ENCODE measurements around the gene CRYZL1. TPM values are rescaled to one million over a fixed set of nuclear protein-coding genes. Genes with fewer than 3 reads are reported as not detected.

Gene CRYZL1
- polyA plus RNA-seq, 1 experiment = 58.4 TPM

DNA sequence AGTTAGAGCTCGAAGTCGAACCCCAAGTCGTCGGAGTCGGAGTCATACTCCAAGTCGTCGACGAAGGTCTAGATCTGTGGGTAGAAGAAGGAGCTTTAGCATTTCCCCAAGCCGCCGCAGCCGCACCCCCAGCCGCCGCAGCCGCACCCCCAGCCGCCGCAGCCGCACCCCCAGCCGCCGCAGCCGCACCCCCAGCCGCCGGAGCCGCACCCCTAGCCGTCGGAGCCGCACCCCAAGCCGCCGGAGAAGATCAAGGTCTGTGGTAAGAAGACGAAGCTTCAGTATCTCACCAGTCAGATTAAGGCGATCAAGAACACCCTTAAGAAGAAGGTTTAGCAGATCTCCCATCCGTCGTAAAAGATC, 86.6 kb downstream of the CRYZL1 start:
- ChIA-PET POLR2A (no interaction called here), CTCF (interaction anchor here (2.4 kb wide), 1 partner anchor 51 kb away, joined by 9 read pairs; no protein-coding TSS in a partner anchor)

GRCh38 chr21:33554236-33554981, 87.1 kb downstream of the CRYZL1 start:
- Histone ChIP-seq H3K27me3 (ENCODE audit: control insufficient read depth, insufficient read depth, low read length) (no peaks in the 10 kb centered on the region), H3K27ac (ENCODE audit: low read depth, low read length) (no peak overlapping the region), H3K9me3 (ENCODE audit: control insufficient read depth, insufficient read depth, low read length) (peaks cover 10% of the 10 kb centered on the region), H3K4me3 (ENCODE audit: low read depth, low read length) (no peak overlapping the region)
- no peak for TF ChIP-seq CTCF (IDR thresholded peaks at IDR 0.05; ENCODE audit: low read depth, low read length)
- no peak for DNase-seq (ENCODE audit: low read depth, low spot score)
- POLR2A ChIA-PET = no interaction called here
- CTCF ChIA-PET = interaction anchor here (0.5 kb wide), 1 partner anchor 39 kb away, joined by 3 read pairs; no protein-coding TSS in a partner anchor

More for the DNA sequence above, 86.6 kb downstream of the CRYZL1 start:
- Histone ChIP-seq H3K27ac (ENCODE audit: low read depth, low read length) (no peak overlapping the region), H3K4me3 (ENCODE audit: low read depth, low read length) (no peak overlapping the region), H3K27me3 (ENCODE audit: control insufficient read depth, insufficient read depth, low read length) (no peaks in the 10 kb centered on the region), H3K9me3 (ENCODE audit: control insufficient read depth, insufficient read depth, low read length) (peaks cover 10% of the 10 kb centered on the region)
- DNase-seq (ENCODE audit: low read depth, low spot score) = no peak
- TF ChIP-seq CTCF (IDR thresholded peaks at IDR 0.05; ENCODE audit: low read depth, low read length) = no peak

DNA sequence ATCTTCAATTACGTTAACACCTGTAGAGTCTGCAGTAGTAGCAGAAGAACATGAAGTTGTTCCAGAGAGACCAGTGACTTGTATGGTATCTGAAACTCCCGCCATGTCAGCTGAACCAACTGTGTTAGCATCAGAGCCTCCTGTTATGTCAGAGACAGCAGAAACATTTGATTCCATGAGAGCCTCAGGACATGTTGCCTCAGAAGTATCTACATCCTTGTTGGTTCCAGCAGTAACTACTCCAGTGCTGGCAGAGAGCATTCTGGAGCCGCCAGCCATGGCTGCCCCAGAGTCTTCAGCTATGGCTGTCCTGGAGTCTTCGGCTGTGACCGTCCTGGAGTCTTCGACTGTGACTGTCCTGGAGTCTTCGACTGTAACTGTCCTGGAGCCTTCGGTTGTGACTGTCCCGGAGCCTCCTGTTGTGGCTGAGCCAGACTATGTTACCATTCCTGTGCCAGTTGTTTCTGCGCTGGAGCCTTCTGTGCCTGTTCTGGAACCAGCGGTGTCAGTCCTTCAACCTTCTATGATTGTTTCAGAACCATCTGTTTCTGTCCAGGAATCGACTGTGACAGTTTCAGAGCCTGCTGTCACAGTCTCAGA, 88.4 kb downstream of the CRYZL1 start:
- no peak for TF ChIP-seq CTCF (IDR thresholded peaks at IDR 0.05; ENCODE audit: low read depth, low read length)
- DNase-seq (ENCODE audit: low read depth, low spot score) = no peak
- CTCF ChIA-PET = no interaction called here

DNA sequence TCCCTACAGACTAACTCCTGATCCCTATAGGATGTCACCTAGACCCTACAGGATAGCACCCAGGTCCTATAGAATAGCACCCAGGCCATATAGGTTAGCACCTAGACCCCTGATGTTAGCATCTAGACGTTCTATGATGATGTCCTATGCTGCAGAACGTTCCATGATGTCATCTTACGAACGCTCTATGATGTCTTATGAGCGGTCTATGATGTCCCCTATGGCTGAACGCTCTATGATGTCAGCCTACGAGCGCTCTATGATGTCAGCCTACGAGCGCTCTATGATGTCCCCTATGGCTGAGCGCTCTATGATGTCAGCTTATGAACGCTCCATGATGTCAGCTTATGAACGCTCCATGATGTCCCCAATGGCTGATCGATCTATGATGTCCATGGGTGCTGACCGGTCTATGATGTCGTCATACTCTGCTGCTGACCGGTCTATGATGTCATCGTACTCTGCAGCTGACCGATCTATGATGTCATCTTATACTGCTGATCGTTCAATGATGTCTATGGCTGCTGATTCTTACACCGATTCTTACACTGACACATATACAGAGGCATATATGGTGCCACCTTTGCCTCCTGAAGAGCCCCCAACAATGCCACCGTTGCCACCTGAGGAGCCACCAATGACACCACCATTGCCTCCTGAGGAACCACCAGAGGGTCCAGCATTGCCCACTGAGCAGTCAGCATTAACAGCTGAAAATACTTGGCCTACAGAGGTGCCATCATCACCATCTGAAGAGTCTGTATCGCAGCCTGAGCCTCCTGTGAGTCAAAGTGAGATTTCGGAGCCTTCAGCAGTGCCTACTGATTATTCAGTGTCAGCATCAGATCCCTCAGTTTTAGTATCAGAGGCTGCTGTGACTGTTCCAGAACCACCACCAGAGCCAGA, 89.2 kb downstream of the CRYZL1 start:
- H3K27ac ChIP-seq (ENCODE audit: low read depth, low read length) = no peak overlapping the region

More for the DNA sequence above, 88.4 kb downstream of the CRYZL1 start:
- H3K27ac ChIP-seq (ENCODE audit: low read depth, low read length) = no peak overlapping the region
- peaks cover 10% of the 10 kb centered on the region for H3K9me3 ChIP-seq (ENCODE audit: control insufficient read depth, insufficient read depth, low read length)
- POLR2A ChIA-PET = no interaction called here
- H3K27me3 ChIP-seq (ENCODE audit: control insufficient read depth, insufficient read depth, low read length) = no peaks in the 10 kb centered on the region
- H3K4me3 ChIP-seq (ENCODE audit: low read depth, low read length) = no peak overlapping the region

More for the DNA sequence above, 89.2 kb downstream of the CRYZL1 start:
- TF ChIP-seq CTCF (IDR thresholded peaks at IDR 0.05; ENCODE audit: low read depth, low read length) = no peak
- no peak for DNase-seq (ENCODE audit: low read depth, low spot score)
- Histone ChIP-seq H3K27me3 (ENCODE audit: control insufficient read depth, insufficient read depth, low read length) (no peaks in the 10 kb centered on the region), H3K9me3 (ENCODE audit: control insufficient read depth, insufficient read depth, low read length) (peaks cover 10% of the 10 kb centered on the region), H3K4me3 (ENCODE audit: low read depth, low read length) (no peak overlapping the region)
- ChIA-PET POLR2A (interaction anchor here (0.7 to 1.1 kb wide), 2 partner anchors 9 to 34 kb away, joined by 3 read pairs; partner anchors contain the start of gene SON), CTCF (interaction anchor here (1.1 kb wide), 1 partner anchor 53 kb away, joined by 4 read pairs; no protein-coding TSS in a partner anchor)

Measured in AG04450 (cell line).